ENCODE results near the gene ZP3. TPM values are rescaled to one million over a fixed set of nuclear protein-coding genes. Genes with fewer than 3 reads are reported as not detected.
"Not testable (repeated sequence)": the region's sequence is repeated elsewhere in the genome, so short reads cannot be mapped to it uniquely, and the experiment has no call there.

ZP3 gene
- total and polyA plus RNA-seq, 4 experiments from 2014 or later = 1.9 to 6.1 (median 3.5) TPM

- H3K36me3 ChIP-seq (ENCODE audit: insufficient read depth, low read length); H3K9me3 ChIP-seq (ENCODE audit: control insufficient read depth in 1 of 2, low read length in 2 of 2); H3K27me3 Mint-ChIP-seq; H3K27ac ChIP-seq (ENCODE audit: low read depth, low read length); H3K27me3 ChIP-seq (ENCODE audit: insufficient read depth, low read length); intact Hi-C loops (cut with micrococcal nuclease); H3K4me1 Mint-ChIP-seq; H3K9me3 Mint-ChIP-seq; H3K36me3 Mint-ChIP-seq; DNase-seq; CTCF ChIA-PET (ENCODE audit: partially characterized antibody); H3K27ac Mint-ChIP-seq; POLR2A ChIA-PET (ENCODE audit: partially characterized antibody); H3K4me3 ChIP-seq (ENCODE audit: low read length in 2 of 2); H3K4me3 Mint-ChIP-seq: not testable (repeated sequence)
- H3K4me1 ChIP-seq (ENCODE audit: insufficient read depth, low read length) = peaks cover 13% of the 10 kb centered on the region
These were observed 17.0 kb downstream of the ZP3 start for GRCh38 chr7:76441792-76442191.

- intact Hi-C loops (cut with micrococcal nuclease); H3K4me3 ChIP-seq (ENCODE audit: low read length in 2 of 2); H3K9me3 ChIP-seq (ENCODE audit: control insufficient read depth in 1 of 2, low read length in 2 of 2); H3K4me3 Mint-ChIP-seq; CTCF ChIA-PET (ENCODE audit: partially characterized antibody); H3K36me3 ChIP-seq (ENCODE audit: insufficient read depth, low read length); H3K36me3 Mint-ChIP-seq; POLR2A ChIA-PET (ENCODE audit: partially characterized antibody); H3K27me3 ChIP-seq (ENCODE audit: insufficient read depth, low read length); H3K9me3 Mint-ChIP-seq; H3K27me3 Mint-ChIP-seq; H3K4me1 Mint-ChIP-seq; DNase-seq; H3K27ac ChIP-seq (ENCODE audit: low read depth, low read length); H3K27ac Mint-ChIP-seq: not testable (repeated sequence)
- H3K4me1 ChIP-seq (ENCODE audit: insufficient read depth, low read length) = peaks cover 13% of the 10 kb centered on the region
These were observed 18.1 kb downstream of the ZP3 start for GRCh38 chr7:76442664-76443446.

DNA sequence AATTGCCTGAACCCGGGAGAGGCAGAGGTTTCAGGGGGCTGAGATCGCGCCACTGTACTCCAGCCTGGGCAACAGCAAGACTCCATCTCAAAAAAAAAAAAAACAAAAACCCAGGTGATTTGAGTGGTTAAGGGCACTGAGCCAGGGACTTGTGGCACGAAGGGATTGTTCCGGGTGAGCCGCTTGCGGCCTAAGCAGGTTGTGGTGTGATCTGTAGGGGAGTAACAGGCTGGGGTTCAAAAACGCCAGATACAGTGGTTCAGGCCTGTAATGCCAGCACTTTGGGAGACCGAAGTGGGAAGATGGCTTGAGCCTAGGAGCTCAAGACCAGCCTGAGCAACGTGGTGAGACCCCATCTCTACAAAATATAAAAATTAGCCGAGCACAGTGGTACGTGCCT, 19.1 kb downstream of the ZP3 start:
- peak in 4 of 5 donors; percentile 20 to 42 (median 32) for DNase-seq
- H3K27me3 ChIP-seq (ENCODE audit: insufficient read depth, low read length); POLR2A ChIA-PET (ENCODE audit: partially characterized antibody); H3K27ac ChIP-seq (ENCODE audit: low read depth, low read length); H3K27me3 Mint-ChIP-seq; H3K9me3 ChIP-seq (ENCODE audit: control insufficient read depth in 1 of 2, low read length in 2 of 2); H3K9me3 Mint-ChIP-seq; H3K36me3 ChIP-seq (ENCODE audit: insufficient read depth, low read length); intact Hi-C loops (cut with micrococcal nuclease); H3K4me3 ChIP-seq (ENCODE audit: low read length in 2 of 2); H3K36me3 Mint-ChIP-seq; CTCF ChIA-PET (ENCODE audit: partially characterized antibody); H3K4me1 Mint-ChIP-seq: not testable (repeated sequence)
- Mint-ChIP-seq H3K27ac (peak overlapping the region in 2 of 7 donors; percentile 36 to 41), H3K4me3 (peak overlapping the region in 4 of 8 donors; percentile 45 to 64 (median 56))
- peaks cover 13% of the 10 kb centered on the region for H3K4me1 ChIP-seq (ENCODE audit: insufficient read depth, low read length)

GRCh38 chr7:76445577-76446008, 20.8 kb downstream of the ZP3 start:
- H3K4me1 ChIP-seq (ENCODE audit: insufficient read depth, low read length) = peaks cover 13% of the 10 kb centered on the region
- H3K9me3 Mint-ChIP-seq; intact Hi-C loops (cut with micrococcal nuclease); H3K27ac ChIP-seq (ENCODE audit: low read depth, low read length); H3K27me3 ChIP-seq (ENCODE audit: insufficient read depth, low read length); H3K36me3 Mint-ChIP-seq; H3K4me1 Mint-ChIP-seq; H3K4me3 ChIP-seq (ENCODE audit: low read length in 2 of 2); H3K9me3 ChIP-seq (ENCODE audit: control insufficient read depth in 1 of 2, low read length in 2 of 2); H3K27me3 Mint-ChIP-seq; CTCF ChIA-PET (ENCODE audit: partially characterized antibody); H3K36me3 ChIP-seq (ENCODE audit: insufficient read depth, low read length): not testable (repeated sequence)
- peak in 4 of 5 donors; percentile 9 to 20 (median 15) for DNase-seq
- Mint-ChIP-seq H3K4me3 (peak overlapping the region in 6 of 8 donors; percentile 8 to 40 (median 22)), H3K27ac (peak overlapping the region in 4 of 7 donors; percentile 27 to 66 (median 48))
- POLR2A ChIA-PET (ENCODE audit: partially characterized antibody) = interaction anchor here (0.6 kb wide), 1 partner anchor 23 kb away, joined by 4 read pairs; no protein-coding TSS in a partner anchor

GRCh38 chr7:76457017-76457416, 32.3 kb downstream of the ZP3 start:
- H3K27me3 ChIP-seq (ENCODE audit: insufficient read depth, low read length); CTCF ChIA-PET (ENCODE audit: partially characterized antibody); POLR2A ChIA-PET (ENCODE audit: partially characterized antibody); H3K4me1 Mint-ChIP-seq; H3K9me3 ChIP-seq (ENCODE audit: control insufficient read depth in 1 of 2, low read length in 2 of 2); DNase-seq; H3K4me1 ChIP-seq (ENCODE audit: insufficient read depth, low read length); H3K36me3 Mint-ChIP-seq; H3K9me3 Mint-ChIP-seq; H3K27me3 Mint-ChIP-seq; intact Hi-C loops (cut with micrococcal nuclease); H3K27ac Mint-ChIP-seq; H3K4me3 ChIP-seq (ENCODE audit: low read length in 2 of 2); H3K4me3 Mint-ChIP-seq; H3K36me3 ChIP-seq (ENCODE audit: insufficient read depth, low read length); H3K27ac ChIP-seq (ENCODE audit: low read depth, low read length): not testable (repeated sequence)

GRCh38 chr7:76458504-76458903, 33.8 kb downstream of the ZP3 start:
- DNase-seq; H3K36me3 Mint-ChIP-seq; H3K4me1 ChIP-seq (ENCODE audit: insufficient read depth, low read length); H3K9me3 Mint-ChIP-seq; H3K27ac Mint-ChIP-seq; H3K27me3 Mint-ChIP-seq; H3K36me3 ChIP-seq (ENCODE audit: insufficient read depth, low read length); intact Hi-C loops (cut with micrococcal nuclease); H3K9me3 ChIP-seq (ENCODE audit: control insufficient read depth in 1 of 2, low read length in 2 of 2); CTCF ChIA-PET (ENCODE audit: partially characterized antibody); H3K27ac ChIP-seq (ENCODE audit: low read depth, low read length); POLR2A ChIA-PET (ENCODE audit: partially characterized antibody); H3K4me3 Mint-ChIP-seq; H3K4me1 Mint-ChIP-seq; H3K4me3 ChIP-seq (ENCODE audit: low read length in 2 of 2); H3K27me3 ChIP-seq (ENCODE audit: insufficient read depth, low read length): not testable (repeated sequence)

GRCh38 chr7:76460767-76461166, 36.0 kb downstream of the ZP3 start:
- H3K27ac Mint-ChIP-seq; H3K9me3 Mint-ChIP-seq; H3K27ac ChIP-seq (ENCODE audit: low read depth, low read length); H3K4me1 Mint-ChIP-seq; H3K27me3 Mint-ChIP-seq; DNase-seq; H3K36me3 Mint-ChIP-seq; CTCF ChIA-PET (ENCODE audit: partially characterized antibody); intact Hi-C loops (cut with micrococcal nuclease); H3K27me3 ChIP-seq (ENCODE audit: insufficient read depth, low read length); H3K4me3 ChIP-seq (ENCODE audit: low read length in 2 of 2); POLR2A ChIA-PET (ENCODE audit: partially characterized antibody); H3K4me3 Mint-ChIP-seq; H3K9me3 ChIP-seq (ENCODE audit: control insufficient read depth in 1 of 2, low read length in 2 of 2); H3K36me3 ChIP-seq (ENCODE audit: insufficient read depth, low read length); H3K4me1 ChIP-seq (ENCODE audit: insufficient read depth, low read length): not testable (repeated sequence)

All from CD4-positive, alpha-beta memory T cell (primary cell).